Small intestine (tissue), 7 donors: ENCODE data around the gene SLC4A4. TPM values are rescaled to one million over a fixed set of nuclear protein-coding genes. Genes with fewer than 3 reads are reported as not detected.
A peak's percentile ranks its signal among the peaks of the same experiment; 100 is the strongest.

Experiments used
- DNase-seq, 2 donors: peaks; one replicate each; pipeline versions ENCODE4 v3.0.0 to v3.0.0-alpha.2; 2013
- FAIRE-seq: peaks from 2 replicates; lab custom pipeline; 2012; peaks lifted over from hg19 to GRCh38; lab: Jason Lieb, UNC
- H3K27ac ChIP-seq, 3 donors: one replicate each; pipeline ENCODE4 v1.5.1; 2013; ENCODE audit warnings: low read length in 2 of 3, mild to moderate bottlenecking in 2 of 3, control low read depth in 1 of 3, inconsistent platforms in 1 of 3, low read depth in 1 of 3, moderate library complexity in 1 of 3
- H3K27me3 ChIP-seq, 3 donors: one replicate each; pipeline ENCODE4 v1.6.1; 2013; ENCODE audit warnings: low read length in 3 of 3, inconsistent platforms in 1 of 3; ENCODE audit not compliant: control insufficient read depth in 3 of 3, insufficient read depth in 3 of 3
- H3K36me3 ChIP-seq, 3 donors: one replicate each; pipeline ENCODE4 v1.6.1; 2013; ENCODE audit warnings: low read length in 3 of 3, inconsistent platforms in 1 of 3, low read depth in 1 of 3, mild to moderate bottlenecking in 1 of 3, moderate library complexity in 1 of 3; ENCODE audit not compliant: control insufficient read depth in 3 of 3, insufficient read depth in 2 of 3
- H3K4me1 ChIP-seq, 3 donors: one replicate each; pipeline ENCODE4 v1.6.1; 2013; ENCODE audit warnings: low read length in 2 of 3, inconsistent platforms in 1 of 3, low read depth in 1 of 3, mild to moderate bottlenecking in 1 of 3, moderate library complexity in 1 of 3; ENCODE audit not compliant: control insufficient read depth in 3 of 3, insufficient read depth in 2 of 3
- H3K4me3 ChIP-seq, 3 donors: one replicate each; pipeline ENCODE4 v1.5.1; 2013; ENCODE audit warnings: low read length in 3 of 3, control low read depth in 1 of 3, inconsistent platforms in 1 of 3, low read depth in 1 of 3, mild to moderate bottlenecking in 1 of 3, moderate library complexity in 1 of 3
- H3K9me3 ChIP-seq, 2 donors: one replicate each; pipeline ENCODE4 v1.6.1; 2013; ENCODE audit warnings: low read depth in 1 of 2, low read length in 1 of 2; ENCODE audit not compliant: control insufficient read depth in 2 of 2, insufficient read depth in 1 of 2
- WGBS, 3 donors: extraction: QIAGEN DNeasy Blood & Tissue Kit; methylation state at CpG; one replicate each; pipeline ENCODE4 v1.1.7; 2013; 5-methylcytosine and 5-hydroxymethylcytosine counted together
- polyA plus RNA-seq, 4 donors: library from polyadenylated mRNA; stranded (reverse) in 3 of 4; unstranded in 1 of 4; fragments of 200-250 nt in 3 of 4; fragments of 120-200 nt in 1 of 4; gene quantifications; one replicate each; pipeline versions ENCODE4 v1.2.1 to v1.2.3, GENCODE V29; 2013
- donor health status: healthy with polysubstance abuse.
- donor health status: control.
- donor health status: control.
- donor health status: Bipolar disorder and iron deficiency.
- donor health status: healthy.

The SLC4A4 gene
- polyA plus RNA-seq, 4 donors, result 14.0 to 17.4 (median 15.3) TPM

- H3K27me3 ChIP-seq, result no peaks in the 10 kb centered on the region
- no peak overlapping the region for H3K4me3 ChIP-seq
- FAIRE-seq (no peak), DNase-seq (no peak)
- WGBS, 3 donors, result 70 to 89% (median 76%) methylated on average over 2 of the region's 2 CpGs
- peaks cover 3 to 13% (median 8%) of the 10 kb centered on the region in 3 donors for H3K36me3 ChIP-seq
- H3K9me3 ChIP-seq, result no peaks in the 10 kb centered on the region
- no peaks in the 10 kb centered on the region for H3K4me1 ChIP-seq
- H3K27ac ChIP-seq, result no peak overlapping the region
Measured at GRCh38 chr4:71468116-71468710, 129.4 kb downstream of the SLC4A4 start.

GRCh38 chr4:71469541-71469940, 130.7 kb downstream of the SLC4A4 start:
- peaks cover 3 to 13% (median 8%) of the 10 kb centered on the region in 3 donors for H3K36me3 ChIP-seq
- no peak overlapping the region for H3K27ac ChIP-seq
- H3K4me3 ChIP-seq, result no peak overlapping the region
- DNase-seq (no peak), FAIRE-seq (peak; percentile 77)
- no peaks in the 10 kb centered on the region for H3K4me1 ChIP-seq
- no peaks in the 10 kb centered on the region for H3K9me3 ChIP-seq
- H3K27me3 ChIP-seq, result no peaks in the 10 kb centered on the region

GRCh38 chr4:71470524-71470923, 131.7 kb downstream of the SLC4A4 start:
- no peaks in the 10 kb centered on the region for H3K9me3 ChIP-seq
- H3K4me3 ChIP-seq, result no peak overlapping the region
- H3K36me3 ChIP-seq, result peaks cover 3 to 13% (median 8%) of the 10 kb centered on the region in 3 donors
- no peaks in the 10 kb centered on the region for H3K4me1 ChIP-seq
- no peak for FAIRE-seq
- no peak for DNase-seq
- H3K27me3 ChIP-seq, result no peaks in the 10 kb centered on the region
- no peak overlapping the region for H3K27ac ChIP-seq

GRCh38 chr4:71472946-71473345, 134.1 kb downstream of the SLC4A4 start:
- DNase-seq (no peak), FAIRE-seq (no peak)
- H3K27ac ChIP-seq, result no peak overlapping the region
- H3K9me3 ChIP-seq, result no peaks in the 10 kb centered on the region
- 96 to 98% (median 97%) methylated on average over 2 of the region's 2 CpGs for WGBS, 3 donors
- H3K27me3 ChIP-seq, result no peaks in the 10 kb centered on the region
- H3K4me3 ChIP-seq, result no peak overlapping the region
- H3K4me1 ChIP-seq, result no peaks in the 10 kb centered on the region
- peaks cover 3 to 13% (median 3%) of the 10 kb centered on the region in 3 donors for H3K36me3 ChIP-seq

GRCh38 chr4:71473541-71474240, 134.9 kb downstream of the SLC4A4 start:
- no peaks in the 10 kb centered on the region for H3K4me1 ChIP-seq
- DNase-seq, result no peak
- WGBS, 3 donors, result 68 to 82% (median 76%) methylated on average over 4 of the region's 4 CpGs
- no peaks in the 10 kb centered on the region for H3K27me3 ChIP-seq
- no peak overlapping the region for H3K4me3 ChIP-seq
- H3K36me3 ChIP-seq, result peaks cover 3 to 13% (median 3%) of the 10 kb centered on the region in 3 donors
- H3K27ac ChIP-seq, result no peak overlapping the region
- H3K9me3 ChIP-seq, result no peaks in the 10 kb centered on the region
- no peak for FAIRE-seq

GRCh38 chr4:71474731-71475130, 135.9 kb downstream of the SLC4A4 start:
- DNase-seq (no peak), FAIRE-seq (no peak)
- Histone ChIP-seq H3K27me3 (no peaks in the 10 kb centered on the region), H3K4me1 (no peaks in the 10 kb centered on the region), H3K9me3 (no peaks in the 10 kb centered on the region), H3K4me3 (no peak overlapping the region), H3K27ac (no peak overlapping the region), H3K36me3 (peaks cover 3 to 13% (median 3%) of the 10 kb centered on the region in 3 donors)
- WGBS, 3 donors, result 92 to 93% (median 93%) methylated on average over 2 of the region's 2 CpGs

GRCh38 chr4:71476240-71476639, 137.4 kb downstream of the SLC4A4 start:
- Histone ChIP-seq H3K27ac (no peak overlapping the region), H3K4me1 (no peaks in the 10 kb centered on the region), H3K4me3 (no peak overlapping the region), H3K9me3 (no peaks in the 10 kb centered on the region), H3K27me3 (no peaks in the 10 kb centered on the region), H3K36me3 (peaks cover 3 to 12% (median 3%) of the 10 kb centered on the region in 3 donors)
- 80 to 88% (median 81%) methylated on average over 3 of the region's 3 CpGs for WGBS, 3 donors
- no peak for FAIRE-seq
- no peak for DNase-seq

GRCh38 chr4:71486550-71487343, 147.9 kb downstream of the SLC4A4 start:
- DNase-seq, result no peak
- Histone ChIP-seq H3K4me3 (no peak overlapping the region), H3K27me3 (no peaks in the 10 kb centered on the region), H3K36me3 (peaks cover 0 to 3% (median 0%) of the 10 kb centered on the region in 3 donors), H3K27ac (peak overlapping the region in 1 of 3 donors; percentile 10), H3K9me3 (no peaks in the 10 kb centered on the region), H3K4me1 (peaks cover 0 to 2% (median 0%) of the 10 kb centered on the region in 3 donors)
- 69 to 91% (median 87%) methylated on average over 4 of the region's 4 CpGs for WGBS, 3 donors
- no peak for FAIRE-seq
